ENCODE data around the gene PTX3. TPM values are rescaled to one million over a fixed set of nuclear protein-coding genes. Genes with fewer than 3 reads are reported as not detected.

Gene PTX3
- total RNA-seq, 3 donors from 2014 or later, result 10.1 to 94.1 (median 36.9) TPM

GRCh38 chr3:157477441-157477840 is 40.8 kb downstream of the PTX3 start:
- intact Hi-C loops (cut with DNase I; ENCODE audit: low total_unique reads), result no loop called here
- no peaks in the 10 kb centered on the region for H3K27me3 ChIP-seq

GRCh38 chr3:157479464-157480243 is 43.0 kb downstream of the PTX3 start:
- DNase-seq (ENCODE audit: low spot score in 2 of 2), result no peak
- H3K27ac ChIP-seq, result no peak overlapping the region
- no peaks in the 10 kb centered on the region for H3K27me3 ChIP-seq
- no peak overlapping the region for H3K4me3 ChIP-seq
- no peaks in the 10 kb centered on the region for H3K9me3 ChIP-seq
- no peaks in the 10 kb centered on the region for H3K4me1 ChIP-seq
- no peak for TF ChIP-seq CTCF (IDR thresholded peaks at IDR 0.05)
- TF ChIP-seq POLR2AphosphoS5 (IDR thresholded peaks at IDR 0.05), result no peak
- TF ChIP-seq POLR2A (IDR thresholded peaks at IDR 0.05), result no peak
- intact Hi-C loops (cut with DNase I; ENCODE audit: low total_unique reads), result no loop called here
- no peaks in the 10 kb centered on the region for H3K36me3 ChIP-seq

More at GRCh38 chr3:157477441-157477840, 40.8 kb downstream of the PTX3 start:
- H3K36me3 ChIP-seq, result no peaks in the 10 kb centered on the region
- no peak for TF ChIP-seq POLR2A (IDR thresholded peaks at IDR 0.05)
- TF ChIP-seq POLR2AphosphoS5 (IDR thresholded peaks at IDR 0.05), result no peak
- no peak for TF ChIP-seq CTCF (IDR thresholded peaks at IDR 0.05)
- H3K4me3 ChIP-seq, result no peak overlapping the region
- DNase-seq (ENCODE audit: low spot score in 2 of 2), result no peak
- no peaks in the 10 kb centered on the region for H3K9me3 ChIP-seq
- H3K27ac ChIP-seq, result no peak overlapping the region
- H3K4me1 ChIP-seq, result no peaks in the 10 kb centered on the region

DNA sequence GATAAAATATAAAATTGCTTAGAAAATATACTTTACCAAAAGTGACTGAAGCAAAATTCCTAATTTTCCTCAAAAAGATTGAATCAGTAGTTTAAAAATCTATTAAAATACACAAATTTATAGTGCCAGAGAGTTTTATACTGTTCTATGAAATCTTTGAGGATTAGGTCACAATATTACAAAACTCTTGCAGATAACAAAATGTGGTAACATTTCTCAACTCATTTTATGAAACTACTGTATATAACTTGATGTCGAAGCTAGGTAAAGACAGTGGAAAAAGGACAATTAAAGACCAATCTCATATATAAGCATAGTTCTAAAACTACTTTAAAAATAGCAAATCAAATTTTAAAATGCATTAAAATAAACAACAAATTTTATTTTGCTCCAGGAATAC is 50.7 kb downstream of the PTX3 start:
- Histone ChIP-seq H3K36me3 (no peaks in the 10 kb centered on the region), H3K4me3 (no peak overlapping the region), H3K9me3 (no peaks in the 10 kb centered on the region), H3K27me3 (no peaks in the 10 kb centered on the region), H3K4me1 (no peaks in the 10 kb centered on the region), H3K27ac (no peak overlapping the region)
- TF ChIP-seq CTCF (IDR thresholded peaks at IDR 0.05) (no peak), POLR2AphosphoS5 (IDR thresholded peaks at IDR 0.05) (no peak), POLR2A (IDR thresholded peaks at IDR 0.05) (no peak)
- no peak for DNase-seq (ENCODE audit: low spot score in 2 of 2)
- intact Hi-C loops (cut with DNase I; ENCODE audit: low total_unique reads), result no loop called here

- Histone ChIP-seq H3K36me3 (no peaks in the 10 kb centered on the region), H3K4me1 (peaks cover 0 to under 1% of the 10 kb centered on the region in 2 donors), H3K4me3 (no peak overlapping the region), H3K9me3 (no peaks in the 10 kb centered on the region), H3K27ac (no peak overlapping the region), H3K27me3 (no peaks in the 10 kb centered on the region)
- TF ChIP-seq POLR2AphosphoS5 (IDR thresholded peaks at IDR 0.05), result no peak
- TF ChIP-seq POLR2A (IDR thresholded peaks at IDR 0.05), result no peak
- no peak for TF ChIP-seq CTCF (IDR thresholded peaks at IDR 0.05)
- intact Hi-C loops (cut with DNase I; ENCODE audit: low total_unique reads), result no loop called here
- no peak for DNase-seq (ENCODE audit: low spot score in 2 of 2)
Measured at GRCh38 chr3:157488144-157488543, 51.5 kb downstream of the PTX3 start.

GRCh38 chr3:157491136-157491535 is 54.5 kb downstream of the PTX3 start:
- TF ChIP-seq CTCF (IDR thresholded peaks at IDR 0.05) (no peak), POLR2AphosphoS5 (IDR thresholded peaks at IDR 0.05) (no peak), POLR2A (IDR thresholded peaks at IDR 0.05) (no peak)
- Histone ChIP-seq H3K27ac (no peak overlapping the region), H3K4me3 (no peak overlapping the region), H3K4me1 (peaks cover 0 to 8% of the 10 kb centered on the region in 2 donors), H3K9me3 (no peaks in the 10 kb centered on the region), H3K27me3 (no peaks in the 10 kb centered on the region), H3K36me3 (no peaks in the 10 kb centered on the region)
- DNase-seq (ENCODE audit: low spot score in 2 of 2), result no peak
- intact Hi-C loops (cut with DNase I; ENCODE audit: low total_unique reads), result no loop called here

All from breast epithelium (tissue), 4 donors.